HG02884 (cell line): ENCODE results near the gene MMP23B.
"Not testable (repeated sequence)": the region's sequence is repeated elsewhere in the genome, so short reads cannot be mapped to it uniquely, and the experiment has no call there.

Experiments
- ATAC-seq: cut with Tn5 transposase; IDR thresholded peaks from one replicate; pipeline ENCODE4 v1.9.1; 2021; ENCODE audit warnings: mild to moderate bottlenecking, moderate library complexity; ENCODE audit not compliant: unreplicated experiment

MMP23B gene

GRCh38 chr1:1631782-1632420 is at the start of gene MMP23B:
Gene MMP23B (plus strand): TSS chr1:1632173. CDS start chr1:1632219, 46 bp downstream.
- no peak for ATAC-seq

DNA sequence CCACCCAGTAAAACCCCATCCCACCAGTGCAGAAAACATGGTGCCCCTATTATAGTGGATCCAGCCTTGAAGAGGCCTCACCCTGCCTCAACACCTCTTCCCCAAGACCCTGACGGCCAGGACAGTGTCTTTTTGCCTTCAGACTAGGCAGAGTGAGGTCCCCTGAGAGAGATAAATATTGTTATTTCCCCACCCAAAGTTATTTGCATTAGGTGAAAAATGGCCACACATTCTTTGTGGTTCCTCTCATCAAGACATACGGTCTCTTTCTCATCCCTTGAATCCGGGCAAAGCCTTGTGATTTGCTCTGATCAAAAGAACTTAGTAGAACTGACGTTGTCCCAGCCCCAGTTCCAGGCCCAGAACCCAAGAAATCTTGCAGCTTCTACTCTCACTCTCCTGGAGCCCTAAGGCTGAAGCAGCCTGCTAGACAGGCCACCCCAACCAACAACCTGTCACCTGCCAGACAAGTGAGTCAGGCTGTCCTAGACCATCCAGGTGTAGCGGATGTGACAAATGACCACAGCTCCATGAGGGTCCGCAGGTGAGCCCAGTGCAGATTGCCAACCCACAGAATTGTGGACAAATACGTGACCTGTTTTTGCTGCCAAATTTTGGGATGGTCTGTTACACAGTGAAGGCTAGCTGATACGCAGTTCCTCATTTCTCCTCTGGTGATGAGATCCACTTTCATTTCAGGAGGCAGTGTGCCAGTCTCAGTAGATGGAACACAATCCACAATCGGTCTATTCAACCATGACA is 49.2 kb upstream of the MMP23B start:
- ATAC-seq = no peak

GRCh38 chr1:1583347-1584010 is 48.5 kb upstream of the MMP23B start:
- no peak for ATAC-seq

DNA sequence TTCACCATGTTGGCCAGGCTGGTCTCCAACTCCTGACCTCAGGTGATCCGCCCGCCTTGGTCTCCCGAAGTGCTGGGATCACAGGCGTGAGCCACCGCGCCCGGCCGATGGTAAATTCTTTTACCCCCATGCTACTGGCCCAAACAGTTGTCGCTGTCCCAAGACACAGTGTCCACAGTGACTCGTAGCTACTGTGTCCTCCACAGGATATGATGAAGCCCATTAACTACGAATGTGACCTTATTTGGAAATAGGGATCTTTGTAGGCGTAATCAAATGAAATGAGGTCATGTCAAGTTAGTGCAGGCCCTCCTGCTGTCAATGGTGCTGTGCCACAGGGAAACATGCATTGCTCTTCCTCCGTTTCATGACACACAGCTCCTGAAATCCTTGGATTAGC is 40.5 kb upstream of the MMP23B start:
- no peak for ATAC-seq

DNA sequence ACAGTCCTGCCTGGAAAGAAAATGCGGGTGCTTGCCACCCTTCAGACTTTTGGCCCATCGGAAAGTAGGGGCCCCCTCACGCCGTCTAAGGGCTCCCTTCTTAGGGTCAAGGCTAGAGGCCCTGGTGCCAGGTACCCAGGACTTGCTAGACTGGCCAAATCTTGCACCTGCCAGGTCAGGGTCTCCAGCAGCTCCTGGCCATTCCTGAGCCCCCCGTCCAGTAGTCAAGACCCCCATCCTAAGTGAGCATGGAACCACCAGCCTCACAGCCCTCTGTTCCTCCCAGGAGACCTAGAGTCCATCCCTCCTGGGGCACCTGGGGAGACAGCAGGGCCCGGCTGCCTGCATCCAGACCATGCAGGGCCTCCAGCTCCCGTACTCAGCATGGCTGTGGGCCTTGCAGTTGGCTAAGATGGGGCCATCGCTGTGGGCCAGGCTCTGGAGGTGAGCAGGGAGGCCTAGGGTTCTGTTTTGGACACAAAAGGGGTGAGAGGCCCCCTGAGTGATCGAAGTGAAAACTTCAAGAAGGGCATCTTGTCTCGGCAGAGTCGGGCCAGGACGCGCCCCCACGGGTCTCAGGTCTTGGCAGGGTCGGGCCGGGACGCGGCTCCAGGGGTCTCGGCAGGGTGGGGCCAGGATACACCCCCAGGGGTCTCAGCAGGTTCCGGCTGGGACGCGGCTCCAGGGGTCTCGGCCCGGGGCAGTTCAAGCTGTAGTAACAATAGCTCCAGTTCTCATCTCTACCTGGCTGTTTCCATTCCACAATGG is 38.0 kb upstream of the MMP23B start:
- ATAC-seq = no peak

- ATAC-seq = no peak
Observed at GRCh38 chr1:1594602-1595260, 37.2 kb upstream of the MMP23B start.

DNA sequence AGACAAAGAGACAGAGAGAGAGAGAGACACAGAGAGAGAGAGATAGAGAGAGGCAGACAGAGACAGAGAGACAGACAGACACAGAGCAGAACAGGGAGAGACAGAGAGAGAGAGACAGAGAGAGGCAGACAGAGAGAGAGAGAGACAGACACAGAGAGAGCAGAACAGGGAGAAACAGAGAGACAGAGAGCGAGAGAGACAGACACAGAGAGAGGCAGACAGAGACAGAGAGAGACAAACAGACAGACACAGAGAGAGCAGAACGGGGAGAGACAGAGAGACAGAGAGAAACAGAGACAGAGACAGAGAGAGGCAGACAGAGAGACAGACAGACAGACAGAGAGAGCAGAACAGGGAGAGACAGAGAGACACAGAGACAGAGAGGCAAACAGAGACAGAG is 36.6 kb upstream of the MMP23B start:
- ATAC-seq = not testable (repeated sequence)

GRCh38 chr1:1596493-1597274 is 35.3 kb upstream of the MMP23B start:
- ATAC-seq = no peak

DNA sequence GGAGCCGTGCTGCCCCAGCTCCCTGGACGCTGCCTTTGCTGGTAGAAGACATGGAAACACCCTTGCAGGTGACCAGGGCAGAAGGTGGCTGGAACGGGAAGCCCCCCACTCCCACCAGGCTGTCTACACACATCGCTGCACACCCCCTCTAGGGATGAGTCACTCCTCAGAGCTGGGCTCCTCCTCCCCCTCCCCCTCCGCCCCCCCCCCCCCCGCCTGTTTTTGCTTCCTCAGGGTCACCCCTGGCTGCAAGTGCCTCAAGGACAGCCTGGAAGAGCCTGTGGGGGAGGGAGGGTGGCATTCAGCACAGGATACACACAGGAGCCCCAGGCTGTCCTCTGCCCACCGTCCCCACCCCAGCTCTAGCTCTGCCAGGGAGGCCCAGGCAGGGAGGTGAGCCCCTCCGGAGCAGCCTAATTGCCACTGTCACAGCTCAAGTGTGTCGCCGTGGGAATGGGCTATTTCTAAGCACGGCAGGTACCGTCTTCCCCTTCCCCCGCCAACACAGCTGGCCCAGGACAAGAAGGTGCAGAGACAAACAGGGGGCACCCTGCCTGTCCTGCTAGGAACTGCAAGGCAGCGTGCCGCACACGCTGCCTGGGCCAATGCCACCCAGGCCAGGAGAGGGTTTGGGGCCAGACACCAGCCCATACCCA is 34.6 kb upstream of the MMP23B start:
- ATAC-seq = no peak

DNA sequence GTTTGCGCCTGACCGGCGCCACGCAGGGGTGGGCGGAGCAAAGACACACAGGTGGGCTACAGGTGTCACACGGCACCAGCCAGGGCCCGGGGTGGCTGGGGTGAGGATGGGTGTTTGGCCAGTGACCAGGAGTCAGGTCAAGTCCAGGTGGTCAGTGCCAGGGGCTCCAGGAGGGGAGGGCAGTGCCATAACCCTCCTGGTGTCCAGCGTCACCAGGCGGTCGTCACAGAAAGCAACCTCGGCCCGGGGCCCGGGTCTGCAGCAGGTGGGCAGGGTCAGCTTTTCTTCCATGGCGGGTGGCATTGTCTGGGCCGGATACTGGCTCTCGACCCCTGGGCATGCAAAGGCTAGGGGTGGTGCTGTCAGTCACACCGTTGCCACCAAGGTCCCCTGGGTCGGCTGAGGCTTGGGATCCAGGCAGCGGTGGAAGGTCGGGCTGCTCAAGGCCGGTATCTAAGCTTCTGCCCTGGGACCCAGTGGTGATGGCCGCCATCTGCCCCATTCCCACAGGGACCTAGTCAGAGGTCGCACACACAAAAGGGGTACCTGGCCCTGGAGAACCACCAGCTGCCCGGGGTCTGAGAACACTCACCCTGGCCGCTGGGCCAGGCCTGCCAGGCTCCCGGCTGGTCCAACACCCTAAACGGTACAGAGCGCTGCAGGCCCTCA is 33.8 kb upstream of the MMP23B start:
- no peak for ATAC-seq

GRCh38 chr1:1598720-1599029 is 33.3 kb upstream of the MMP23B start:
- ATAC-seq = no peak

GRCh38 chr1:1599030-1599934 is 32.7 kb upstream of the MMP23B start:
- no peak for ATAC-seq

DNA sequence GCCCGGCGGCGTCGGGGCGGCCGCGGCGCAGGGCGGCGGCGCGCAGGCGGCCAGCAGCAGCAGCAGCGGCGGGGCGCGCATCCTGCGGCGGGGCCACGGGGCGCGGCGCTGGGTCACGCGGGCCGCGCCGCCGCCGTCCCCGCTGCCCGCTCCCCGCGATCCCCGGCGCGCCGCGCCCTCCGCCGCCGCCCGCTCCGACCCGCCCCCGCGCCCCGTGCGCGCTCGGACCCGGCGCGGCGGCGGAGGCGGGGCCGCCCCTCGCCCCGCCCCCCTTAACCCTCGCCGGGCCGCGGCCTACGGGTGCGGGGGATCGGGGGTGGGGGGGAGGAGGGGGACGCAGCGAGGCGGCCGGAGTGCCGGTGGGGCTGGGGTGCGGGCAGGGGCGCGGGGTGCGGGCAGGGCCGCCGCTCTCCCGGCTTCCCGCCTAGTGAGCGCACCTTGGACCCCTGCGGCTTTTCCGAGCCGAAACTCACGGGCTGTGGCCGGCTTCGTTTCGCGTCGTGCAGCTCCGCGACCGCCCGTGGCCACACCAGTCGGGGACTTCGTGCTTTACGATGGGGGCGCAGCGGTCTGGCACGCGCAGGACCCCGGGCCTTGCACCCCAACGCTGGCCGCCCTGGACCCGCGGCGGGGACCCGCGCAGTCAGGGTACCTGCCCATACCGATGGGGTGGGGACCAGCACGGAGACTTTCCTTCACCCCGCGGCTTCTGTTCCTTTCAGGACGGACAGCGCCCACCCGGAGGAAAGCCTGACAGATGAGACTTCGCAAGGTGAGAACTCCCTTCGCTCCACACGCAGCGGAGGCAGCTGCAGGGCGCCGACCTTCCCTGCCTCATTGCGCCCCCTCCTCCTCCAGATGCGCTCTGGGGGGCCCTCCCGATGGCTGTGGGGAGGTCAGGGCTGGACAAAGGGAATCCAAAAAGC is 31.8 kb upstream of the MMP23B start, which contains the start of gene FNDC10:
Gene FNDC10, minus strand, starts transcription at position 201 of the 926 bp plus-strand sequence. Its CDS starts 120 bp downstream, at position 81.
- ATAC-seq = no peak

- ATAC-seq = no peak
Observed at GRCh38 chr1:1600861-1601563, 31.0 kb upstream of the MMP23B start.

- ATAC-seq = no peak
Observed at GRCh38 chr1:1601564-1602303, 30.2 kb upstream of the MMP23B start.
